ENCODE measurements around the gene CARD6.
"Not testable (repeated sequence)": the region's sequence is repeated elsewhere in the genome, so short reads cannot be mapped to it uniquely, and the experiment has no call there.

CARD6 gene

GRCh38 chr5:40841068-40841805 is at the start of gene CARD6:
Gene CARD6 (plus strand): TSS chr5:40841367. CDS start chr5:40841383, 16 bp downstream.
- peak; percentile 81 for DNase-seq

GRCh38 chr5:40791715-40792139 is 49.4 kb upstream of the CARD6 start:
- no peak for DNase-seq

- not testable (repeated sequence) for DNase-seq
Observed at GRCh38 chr5:40792691-40793090, 48.5 kb upstream of the CARD6 start.

- DNase-seq, result not testable (repeated sequence)
Observed at GRCh38 chr5:40794340-40794739, 46.8 kb upstream of the CARD6 start.

- not testable (repeated sequence) for DNase-seq
Observed at GRCh38 chr5:40794877-40795276, 46.3 kb upstream of the CARD6 start.

GRCh38 chr5:40796487-40796889 is 44.7 kb upstream of the CARD6 start:
- no peak for DNase-seq

- peak; percentile 72 for DNase-seq
Observed at GRCh38 chr5:40797273-40798011, 43.7 kb upstream of the CARD6 start.

GRCh38 chr5:40798012-40798800 is 43.0 kb upstream of the CARD6 start, which contains the start of gene PRKAA1:
Gene PRKAA1 (minus strand): TSS chr5:40798374. CDS start chr5:40798189, 185 bp downstream.
- DNase-seq, result peak; percentile 84

- no peak for DNase-seq
Observed at GRCh38 chr5:40798801-40799210, 42.4 kb upstream of the CARD6 start.

- DNase-seq, result no peak
Observed at GRCh38 chr5:40799258-40799657, 41.9 kb upstream of the CARD6 start.

GRCh38 chr5:40801771-40802562 is 39.2 kb upstream of the CARD6 start:
- DNase-seq, result no peak

- DNase-seq, result no peak
Observed at GRCh38 chr5:40812125-40812524, 29.0 kb upstream of the CARD6 start.

- no peak for DNase-seq
Observed at GRCh38 chr5:40813698-40814281, 27.4 kb upstream of the CARD6 start.

- no peak for DNase-seq
Observed at GRCh38 chr5:40823459-40823858, 17.7 kb upstream of the CARD6 start.

GRCh38 chr5:40825461-40826043 is 15.6 kb upstream of the CARD6 start:
- DNase-seq, result not testable (repeated sequence)

- DNase-seq, result no peak
Observed at GRCh38 chr5:40826489-40827187, 14.5 kb upstream of the CARD6 start.

GRCh38 chr5:40827188-40827977 is 13.8 kb upstream of the CARD6 start:
- no peak for DNase-seq

GRCh38 chr5:40828021-40828631 is 13.0 kb upstream of the CARD6 start:
- no peak for DNase-seq

All from SHP77 treated with DMSO at 0.1 percent for 48 hours (cell line).